ENCODE data around the gene RBM12. TPM values are rescaled to one million over a fixed set of nuclear protein-coding genes. Genes with fewer than 3 reads are reported as not detected.

The RBM12 gene
- total and polyA plus RNA-seq, 2 experiments from 2014 or later = 18.5 to 36.0 TPM

DNA sequence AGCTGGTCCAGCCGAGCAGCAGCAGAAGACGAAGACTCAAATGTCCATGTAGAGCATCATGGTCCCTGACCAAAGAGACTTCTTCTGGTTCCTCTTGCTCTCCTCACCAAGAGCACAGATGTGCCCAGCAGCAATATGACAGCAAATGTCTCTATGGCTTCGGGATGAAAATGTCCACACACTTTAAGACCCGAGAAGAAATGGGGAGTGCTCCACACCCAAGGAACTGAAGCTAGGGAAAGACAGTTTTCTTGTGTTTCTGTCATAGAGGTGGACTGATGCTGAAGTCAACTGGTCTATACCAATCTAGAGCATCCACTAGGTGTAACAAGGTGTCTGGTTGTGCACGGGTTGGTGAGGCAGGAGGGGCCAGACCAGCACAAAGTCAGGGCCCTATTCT is 4.5 kb upstream of the RBM12 start:
- no peak overlapping the region for H2AFZ ChIP-seq
- no peak overlapping the region for H3K4me2 ChIP-seq (ENCODE audit: unreplicated experiment)
- in situ Hi-C loops (cut with MboI) = no loop called here
- no peak overlapping the region for H3K9ac ChIP-seq
- no peaks in the 10 kb centered on the region for H4K20me1 ChIP-seq (ENCODE audit: insufficient read depth)
- H3K9me2 ChIP-seq (ENCODE audit: insufficient read depth) = no peaks in the 10 kb centered on the region
- no peak overlapping the region for H3K27ac ChIP-seq
- WGBS, 2 experiments (ENCODE audit: low coverage in 1 of 2, low lambda C conversion rate in 2 of 2, missing lambda C conversion rate in 2 of 2) = 90 to 91% methylated on average over 5 of the region's 5 CpGs
- H3K27me3 ChIP-seq (replicated peaks; ENCODE audit: insufficient read depth) = no peaks in the 10 kb centered on the region
- peaks cover 9% of the 10 kb centered on the region for H3K79me2 ChIP-seq (ENCODE audit: insufficient read depth)
- TF ChIP-seq EZH2phosphoT487 (IDR thresholded peaks at IDR 0.05; ENCODE audit: insufficient read depth, low read depth) (no peak), EZH2 (IDR thresholded peaks at IDR 0.05; ENCODE audit: insufficient read depth, poor library complexity, severe bottlenecking) (no peak)
- no peak for DNase-seq
- H3F3A ChIP-seq (ENCODE audit: insufficient read depth) = no peaks in the 10 kb centered on the region
- no peaks in the 10 kb centered on the region for H3K9me3 ChIP-seq (ENCODE audit: low read depth)
- peaks cover 13% of the 10 kb centered on the region; the same call in 1 of the 2 replicates for H3K36me3 ChIP-seq (ENCODE audit: low read depth)
- H3K4me3 ChIP-seq = no peak overlapping the region
- no peaks in the 10 kb centered on the region for H3K4me1 ChIP-seq (ENCODE audit: insufficient read depth)

DNA sequence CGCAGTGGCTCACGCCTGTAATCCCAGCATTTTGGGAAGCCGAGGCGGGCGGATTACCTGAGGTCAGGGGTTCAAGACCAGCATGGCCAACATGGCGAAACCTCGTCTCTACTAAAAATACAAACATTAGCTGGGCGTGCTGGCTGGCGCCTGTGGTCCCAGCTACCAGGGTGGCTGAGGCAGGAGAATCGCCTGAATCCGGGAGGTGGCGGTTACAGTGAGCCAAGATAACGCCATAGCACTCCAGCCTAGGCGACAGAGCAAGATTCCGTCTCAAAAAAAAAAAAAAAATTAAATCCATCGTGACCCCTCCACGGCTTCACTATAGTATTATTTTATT is 1.2 kb upstream of the RBM12 start:
- Histone ChIP-seq H3K9me3 (ENCODE audit: low read depth) (no peaks in the 10 kb centered on the region), H3K27ac (no peak overlapping the region), H3K9ac (no peak overlapping the region), H3K27me3 (replicated peaks; ENCODE audit: insufficient read depth) (no peaks in the 10 kb centered on the region), H3K79me2 (ENCODE audit: insufficient read depth) (peaks cover 42% of the 10 kb centered on the region), H4K20me1 (ENCODE audit: insufficient read depth) (peaks cover 26% of the 10 kb centered on the region), H3K36me3 (ENCODE audit: low read depth) (peaks cover 7% of the 10 kb centered on the region; the same call in 1 of the 2 replicates), H2AFZ (no peak overlapping the region), H3F3A (ENCODE audit: insufficient read depth) (peaks cover 25% of the 10 kb centered on the region), H3K4me2 (ENCODE audit: unreplicated experiment) (no peak overlapping the region), H3K9me2 (ENCODE audit: insufficient read depth) (no peaks in the 10 kb centered on the region), H3K4me3 (no peak overlapping the region), H3K4me1 (ENCODE audit: insufficient read depth) (peaks cover 23% of the 10 kb centered on the region)
- WGBS, 2 experiments (ENCODE audit: low coverage in 1 of 2, low lambda C conversion rate in 2 of 2, missing lambda C conversion rate in 2 of 2) = 97% methylated on average over 17 of the region's 17 CpGs
- in situ Hi-C loops (cut with MboI) = no loop called here
- TF ChIP-seq EZH2phosphoT487 (IDR thresholded peaks at IDR 0.05; ENCODE audit: insufficient read depth, low read depth) = no peak
- TF ChIP-seq EZH2 (IDR thresholded peaks at IDR 0.05; ENCODE audit: insufficient read depth, poor library complexity, severe bottlenecking) = no peak
- no peak for DNase-seq

DNA sequence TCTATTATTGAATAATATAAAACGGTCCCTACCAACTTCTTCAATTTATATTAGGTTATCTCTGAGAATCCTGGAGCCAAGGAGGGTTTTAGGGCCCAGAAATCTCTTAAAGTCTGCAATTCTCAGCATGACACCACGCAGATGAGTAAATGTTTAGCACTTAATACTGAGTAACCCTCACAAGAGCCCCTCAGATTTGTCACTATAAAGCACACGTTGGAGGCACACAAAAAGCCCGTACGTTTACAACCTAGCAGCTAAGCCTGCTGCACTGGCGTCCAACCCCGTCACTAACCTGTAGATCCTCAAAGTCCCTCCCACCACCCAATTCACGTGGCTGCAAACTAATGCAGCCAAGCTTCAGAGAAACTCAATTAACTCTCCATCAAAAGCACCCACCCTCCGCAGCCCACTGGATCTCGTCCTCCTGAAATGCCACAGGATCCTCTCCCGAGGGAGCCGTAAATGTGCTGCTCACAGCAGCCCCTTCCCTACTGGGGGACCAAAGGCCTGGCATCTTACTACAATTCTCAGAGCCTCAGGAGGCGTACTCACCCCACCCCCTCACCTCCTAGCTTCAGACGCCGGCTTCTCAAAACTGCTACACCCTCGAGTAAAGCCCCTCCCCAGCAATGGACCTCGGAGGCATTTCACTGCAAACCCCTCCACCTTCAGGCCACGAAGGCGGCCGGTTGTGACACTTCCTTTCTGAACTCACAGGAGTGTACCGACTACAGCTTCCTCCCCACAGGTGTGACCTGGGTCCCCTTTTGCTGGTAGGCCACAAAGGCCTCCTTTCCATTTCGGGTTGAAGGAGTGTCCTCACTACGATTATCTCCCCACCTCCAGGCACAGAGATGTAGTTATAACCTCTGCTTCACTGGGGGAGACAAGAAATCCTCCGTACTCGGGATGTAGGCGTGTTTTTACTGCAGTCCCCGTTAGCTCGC is 909 bp downstream of the RBM12 start:
- DNase-seq = peak; percentile 73
- Histone ChIP-seq H3K4me1 (ENCODE audit: insufficient read depth) (peaks cover 30% of the 10 kb centered on the region), H3K9me3 (ENCODE audit: low read depth) (no peaks in the 10 kb centered on the region), H3K79me2 (ENCODE audit: insufficient read depth) (peaks cover 63% of the 10 kb centered on the region), H3K9ac (peak overlapping the region; percentile 96), H2AFZ (peak overlapping the region; percentile 89), H3K27ac (peak overlapping the region; percentile 88), H3K27me3 (replicated peaks; ENCODE audit: insufficient read depth) (no peaks in the 10 kb centered on the region), H3K9me2 (ENCODE audit: insufficient read depth) (no peaks in the 10 kb centered on the region), H3K36me3 (ENCODE audit: low read depth) (peaks cover 6% of the 10 kb centered on the region; the same call in 1 of the 2 replicates), H4K20me1 (ENCODE audit: insufficient read depth) (peaks cover 43% of the 10 kb centered on the region), H3K4me3 (peak overlapping the region; percentile 80), H3K4me2 (ENCODE audit: unreplicated experiment) (peak overlapping the region; percentile 94), H3F3A (ENCODE audit: insufficient read depth) (peaks cover 32% of the 10 kb centered on the region)
- in situ Hi-C loops (cut with MboI) = no loop called here
- TF ChIP-seq EZH2 (IDR thresholded peaks at IDR 0.05; ENCODE audit: insufficient read depth, poor library complexity, severe bottlenecking) = no peak
- no peak for TF ChIP-seq EZH2phosphoT487 (IDR thresholded peaks at IDR 0.05; ENCODE audit: insufficient read depth, low read depth)
- WGBS, 2 experiments (ENCODE audit: low coverage in 1 of 2, low lambda C conversion rate in 2 of 2, missing lambda C conversion rate in 2 of 2) = 2% methylated on average over 28 of the region's 28 CpGs

- peaks cover 32% of the 10 kb centered on the region for H3F3A ChIP-seq (ENCODE audit: insufficient read depth)
- in situ Hi-C loops (cut with MboI) = no loop called here
- WGBS, 2 experiments (ENCODE audit: low coverage in 1 of 2, low lambda C conversion rate in 2 of 2, missing lambda C conversion rate in 2 of 2) = 13 to 18% methylated on average over 2 of the region's 2 CpGs
- peaks cover 75% of the 10 kb centered on the region for H3K79me2 ChIP-seq (ENCODE audit: insufficient read depth)
- no peak overlapping the region for H2AFZ ChIP-seq
- H3K9ac ChIP-seq = peak overlapping the region; percentile 96
- no peaks in the 10 kb centered on the region for H3K9me2 ChIP-seq (ENCODE audit: insufficient read depth)
- no peaks in the 10 kb centered on the region for H3K27me3 ChIP-seq (replicated peaks; ENCODE audit: insufficient read depth)
- peak; percentile 10 for DNase-seq
- H3K4me3 ChIP-seq = peak overlapping the region; percentile 80
- H3K4me1 ChIP-seq (ENCODE audit: insufficient read depth) = peaks cover 30% of the 10 kb centered on the region
- H4K20me1 ChIP-seq (ENCODE audit: insufficient read depth) = peaks cover 49% of the 10 kb centered on the region
- no peaks in the 10 kb centered on the region for H3K9me3 ChIP-seq (ENCODE audit: low read depth)
- H3K27ac ChIP-seq = peak overlapping the region; percentile 88; the same call in 1 of the 2 replicates
- TF ChIP-seq EZH2 (IDR thresholded peaks at IDR 0.05; ENCODE audit: insufficient read depth, poor library complexity, severe bottlenecking) = no peak
- peak overlapping the region; percentile 94 for H3K4me2 ChIP-seq (ENCODE audit: unreplicated experiment)
- H3K36me3 ChIP-seq (ENCODE audit: low read depth) = no peaks in the 10 kb centered on the region
These were observed 2.1 kb downstream of the RBM12 start for GRCh38 chr20:35662551-35662950.
